ENCODE results near the gene SARNP.
"Not testable (repeated sequence)": the region's sequence is repeated elsewhere in the genome, so short reads cannot be mapped to it uniquely, and the experiment has no call there.

SARNP gene

GRCh38 chr12:55797068-55797467 is 20.5 kb downstream of the SARNP start:
- DNase-seq (ENCODE audit: low read depth), result no peak

DNA sequence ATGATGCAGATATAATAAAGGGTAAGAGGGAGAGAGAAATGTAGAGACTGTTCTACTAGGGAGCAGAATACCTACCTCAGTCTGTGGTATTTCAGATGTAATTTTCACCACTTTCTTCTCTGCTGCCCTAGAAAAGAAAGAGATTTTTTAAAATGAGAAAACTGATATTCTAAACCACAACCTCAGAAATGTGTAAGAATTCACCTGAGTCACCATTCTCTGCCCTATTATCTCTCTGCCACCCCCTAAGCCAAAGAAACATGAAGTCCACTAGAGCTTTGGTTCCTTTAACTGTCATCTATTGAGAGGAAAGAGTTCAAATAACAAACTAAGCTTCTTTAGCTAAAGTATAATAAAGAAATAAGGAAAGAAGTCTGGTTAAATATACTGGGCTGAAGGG is 21.6 kb downstream of the SARNP start:
- no peak for DNase-seq (ENCODE audit: low read depth)

DNA sequence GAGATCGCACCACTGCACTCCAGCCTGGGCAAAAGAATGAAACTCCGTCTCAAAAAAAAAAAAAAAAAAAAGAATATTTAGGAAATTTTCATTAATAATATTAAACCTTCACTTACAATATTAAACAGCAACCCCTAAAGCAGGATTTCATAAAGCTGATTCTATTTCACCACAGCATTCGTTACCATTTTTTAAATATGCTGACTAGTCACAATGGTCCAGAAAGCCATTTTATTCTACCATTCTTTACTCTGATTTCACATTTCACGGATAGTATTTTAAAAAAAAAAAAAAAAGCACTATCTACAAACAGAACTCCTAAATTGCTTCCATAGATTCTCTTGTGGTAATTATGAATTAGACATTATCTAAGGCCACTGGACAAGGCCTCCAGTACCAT is 27.6 kb downstream of the SARNP start:
- no peak for DNase-seq (ENCODE audit: low read depth)

GRCh38 chr12:55789171-55789570 is 28.4 kb downstream of the SARNP start:
- DNase-seq (ENCODE audit: low read depth), result no peak

GRCh38 chr12:55788546-55788945 is 29.0 kb downstream of the SARNP start:
- no peak for DNase-seq (ENCODE audit: low read depth)

GRCh38 chr12:55780685-55781084 is 36.8 kb downstream of the SARNP start:
- no peak for DNase-seq (ENCODE audit: low read depth)

DNA sequence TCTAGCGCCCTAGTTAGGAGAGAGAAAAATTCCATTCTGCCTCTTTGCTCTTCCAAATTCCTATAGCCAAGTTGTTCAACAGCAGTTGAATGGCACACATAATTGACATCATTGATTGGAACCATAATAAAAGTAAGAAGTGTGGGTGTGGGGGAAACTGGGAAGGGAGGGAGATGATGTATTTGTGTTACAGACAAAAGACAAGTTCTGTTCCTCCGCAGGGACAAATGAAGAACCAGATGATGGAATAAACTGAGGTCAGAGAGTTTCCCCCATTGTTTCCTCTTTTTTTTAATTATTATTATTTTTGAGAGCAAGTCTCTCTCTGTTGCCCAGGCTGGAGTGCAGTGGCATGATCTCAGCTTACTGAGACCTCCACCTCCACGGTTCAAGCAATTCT is 39.7 kb downstream of the SARNP start:
- DNase-seq (ENCODE audit: low read depth), result no peak

GRCh38 chr12:55771736-55772135 is 45.8 kb downstream of the SARNP start:
- DNase-seq (ENCODE audit: low read depth), result no peak

- DNase-seq (ENCODE audit: low read depth), result no peak
Observed at GRCh38 chr12:55767156-55767555, 50.4 kb downstream of the SARNP start.

DNA sequence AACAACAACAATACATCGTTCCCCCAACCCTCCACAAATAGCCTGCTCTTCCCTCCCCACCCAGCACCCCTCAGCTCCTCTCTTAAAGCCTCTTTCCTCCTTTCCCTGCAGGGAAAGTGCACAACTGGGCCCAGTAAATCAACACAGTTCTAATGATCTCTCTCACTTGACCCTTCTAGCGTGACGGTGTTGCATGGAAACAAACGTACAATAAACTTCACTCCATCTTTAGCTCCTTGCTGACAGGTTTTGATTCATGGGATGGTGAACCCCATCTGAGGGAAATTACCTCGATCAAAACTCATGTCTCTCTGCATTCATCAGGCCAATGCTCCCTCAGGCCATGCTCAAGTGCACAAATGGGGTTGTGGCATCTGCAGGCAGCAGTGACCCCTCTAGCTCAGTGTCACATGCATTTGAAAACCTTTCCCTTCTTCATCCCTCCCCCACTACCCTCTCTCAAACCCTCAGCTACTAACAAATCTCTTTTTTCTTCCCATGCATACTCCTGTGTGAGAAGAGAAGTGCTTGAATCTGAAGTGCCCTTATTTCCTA is 51.7 kb downstream of the SARNP start:
- DNase-seq (ENCODE audit: low read depth), result no peak

DNA sequence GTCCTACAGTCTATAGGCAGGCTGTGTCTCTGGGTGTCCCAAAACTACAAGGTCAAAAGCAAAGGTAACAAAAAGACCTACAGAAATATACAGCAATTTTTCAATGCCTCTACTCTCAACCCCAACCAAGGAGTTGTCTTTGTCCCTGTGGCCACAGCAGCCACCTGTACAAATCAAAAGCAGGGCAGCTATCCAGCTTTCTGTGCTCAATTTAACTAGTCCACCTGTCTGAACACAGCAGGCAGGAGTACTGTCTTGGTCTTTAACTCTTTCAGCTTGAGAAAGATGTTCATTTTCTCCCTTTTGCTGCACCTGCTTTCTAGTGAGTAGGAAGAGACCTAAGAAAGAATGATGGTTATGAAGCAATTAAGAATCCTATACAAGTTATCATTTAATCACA is 54.9 kb downstream of the SARNP start:
- DNase-seq (ENCODE audit: low read depth), result no peak

DNA sequence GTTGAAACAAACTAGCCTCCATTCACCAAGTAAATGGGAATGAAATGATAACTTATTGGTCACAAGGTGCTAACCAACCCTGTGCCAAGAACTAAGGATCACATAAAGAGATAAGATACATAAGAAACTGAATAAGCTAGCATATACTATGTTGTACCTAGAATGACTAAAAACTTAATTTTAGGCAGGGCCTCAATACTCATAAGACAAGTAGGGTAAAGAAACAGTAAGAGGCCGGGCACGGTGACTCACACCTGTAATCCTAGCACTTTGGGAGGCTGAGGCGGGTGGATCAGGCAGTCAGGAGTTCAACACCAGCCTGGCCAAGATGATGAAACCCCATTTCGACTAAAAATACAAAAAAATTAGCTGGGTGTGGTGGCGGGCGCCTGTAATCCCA is 56.9 kb downstream of the SARNP start:
- DNase-seq (ENCODE audit: low read depth), result no peak

DNA sequence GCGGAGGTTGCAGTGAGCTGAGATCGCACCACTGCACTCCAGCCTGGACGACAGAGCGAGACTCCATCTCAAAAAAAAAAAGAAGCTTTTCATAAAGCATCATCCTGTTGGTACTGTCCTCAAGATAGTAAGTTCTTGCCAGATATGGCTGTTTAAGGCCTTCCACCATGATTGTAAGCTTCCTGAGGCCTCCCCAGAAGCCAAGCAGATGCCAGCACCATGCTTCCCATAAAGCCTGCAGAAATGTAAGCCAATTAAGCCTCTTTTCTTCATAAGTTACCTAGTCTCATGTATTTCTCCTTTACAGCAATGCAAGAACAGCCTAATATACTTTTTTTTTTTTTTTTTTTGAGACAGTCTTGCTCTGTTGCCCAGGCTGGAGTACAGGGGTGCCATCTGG is 58.9 kb downstream of the SARNP start:
- not testable (repeated sequence) for DNase-seq (ENCODE audit: low read depth)

DNA sequence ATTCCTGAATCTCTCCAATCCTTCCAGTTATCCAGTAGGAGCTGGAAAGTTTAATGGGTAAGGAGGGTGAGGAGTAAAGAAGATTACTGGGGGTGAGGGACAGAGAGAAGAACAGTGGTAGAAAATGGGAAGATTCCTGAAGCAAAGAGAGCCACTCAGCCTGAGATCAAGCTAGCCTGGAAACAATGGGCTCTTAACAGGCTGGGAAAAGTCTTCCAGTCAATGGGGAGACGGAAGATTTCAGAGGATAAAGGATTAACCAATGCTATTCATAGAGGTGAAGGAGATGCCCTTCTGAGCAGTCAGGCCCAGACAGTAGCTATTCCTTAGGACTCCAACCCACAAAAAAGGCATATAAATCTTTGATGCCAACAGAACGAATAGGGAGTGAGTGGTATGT is 59.8 kb downstream of the SARNP start:
- no peak for DNase-seq (ENCODE audit: low read depth)

DNA sequence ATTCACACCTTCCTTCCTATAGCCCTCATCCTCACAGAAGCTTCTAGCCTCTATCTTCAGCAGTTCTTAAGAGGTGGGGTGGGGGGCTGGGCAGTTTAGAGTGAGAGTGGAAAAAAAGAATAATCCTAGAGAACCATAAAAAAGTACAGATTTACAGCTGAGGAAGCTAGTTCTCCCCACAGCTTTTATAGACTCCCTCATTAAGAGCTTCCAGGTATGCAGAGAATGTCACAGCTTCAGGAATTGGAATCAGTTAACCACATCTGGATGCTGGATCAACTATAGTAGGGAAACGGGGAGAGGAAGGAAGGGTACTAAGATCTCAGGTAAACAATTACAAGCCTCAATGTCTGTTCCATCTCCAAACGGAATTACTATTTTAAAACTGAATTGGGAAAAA is 62.3 kb downstream of the SARNP start:
- DNase-seq (ENCODE audit: low read depth), result no peak

GRCh38 chr12:55748230-55748993 is 69.1 kb downstream of the SARNP start:
- no peak for DNase-seq (ENCODE audit: low read depth)

DNA sequence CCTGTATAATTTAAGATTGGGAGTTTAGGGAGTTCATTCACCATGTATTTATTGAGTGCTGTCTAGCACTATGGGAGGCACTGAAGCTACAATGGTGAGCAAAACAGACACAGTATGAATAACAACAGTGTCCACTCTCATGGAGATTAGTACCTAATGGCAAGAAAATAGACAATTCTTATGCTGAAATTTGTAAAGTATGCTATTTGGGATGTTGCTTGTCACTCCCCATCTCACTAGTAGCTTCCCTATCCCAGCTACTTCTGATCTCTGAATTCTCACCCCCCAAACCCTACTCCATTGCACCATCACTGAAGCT is 70.7 kb downstream of the SARNP start:
- no peak for DNase-seq (ENCODE audit: low read depth)

- no peak for DNase-seq (ENCODE audit: low read depth)
Observed at GRCh38 chr12:55746174-55746912, 71.2 kb downstream of the SARNP start.

GRCh38 chr12:55745361-55746173 is 72.0 kb downstream of the SARNP start:
- no peak for DNase-seq (ENCODE audit: low read depth)

DNA sequence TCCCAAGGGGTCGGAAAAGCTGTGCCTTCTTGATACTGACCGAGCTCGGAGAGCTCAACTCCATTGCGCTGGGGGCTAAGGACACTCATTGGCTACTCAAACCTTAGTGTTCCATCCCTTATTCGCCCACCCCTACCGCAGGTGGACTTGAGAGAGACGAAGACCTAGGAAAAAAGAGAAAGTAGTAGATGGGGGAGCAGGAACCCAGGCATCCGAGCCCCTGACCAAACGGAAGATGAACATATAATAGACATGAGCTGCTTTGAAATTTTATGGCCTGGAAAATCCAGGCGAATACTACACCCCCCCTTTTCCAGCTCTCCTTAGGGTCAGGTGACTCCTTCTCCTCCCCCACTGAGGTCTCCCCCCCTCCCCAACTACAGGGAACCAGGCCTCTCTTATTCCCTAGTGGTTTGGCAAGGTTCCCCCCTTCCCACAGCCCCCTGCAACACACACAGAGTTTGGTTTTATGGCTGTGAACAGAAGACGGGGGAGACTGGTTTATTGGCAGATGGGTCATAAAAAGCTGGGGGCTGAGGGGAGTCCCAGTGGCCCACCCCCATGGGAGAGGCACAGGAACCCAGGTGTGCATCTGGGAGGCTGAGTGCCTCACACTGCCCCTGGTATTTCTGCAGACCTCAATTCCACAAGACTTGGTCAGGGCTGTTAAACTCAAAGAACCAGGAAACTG is 73.0 kb downstream of the SARNP start:
- no peak for DNase-seq (ENCODE audit: low read depth)

DNA sequence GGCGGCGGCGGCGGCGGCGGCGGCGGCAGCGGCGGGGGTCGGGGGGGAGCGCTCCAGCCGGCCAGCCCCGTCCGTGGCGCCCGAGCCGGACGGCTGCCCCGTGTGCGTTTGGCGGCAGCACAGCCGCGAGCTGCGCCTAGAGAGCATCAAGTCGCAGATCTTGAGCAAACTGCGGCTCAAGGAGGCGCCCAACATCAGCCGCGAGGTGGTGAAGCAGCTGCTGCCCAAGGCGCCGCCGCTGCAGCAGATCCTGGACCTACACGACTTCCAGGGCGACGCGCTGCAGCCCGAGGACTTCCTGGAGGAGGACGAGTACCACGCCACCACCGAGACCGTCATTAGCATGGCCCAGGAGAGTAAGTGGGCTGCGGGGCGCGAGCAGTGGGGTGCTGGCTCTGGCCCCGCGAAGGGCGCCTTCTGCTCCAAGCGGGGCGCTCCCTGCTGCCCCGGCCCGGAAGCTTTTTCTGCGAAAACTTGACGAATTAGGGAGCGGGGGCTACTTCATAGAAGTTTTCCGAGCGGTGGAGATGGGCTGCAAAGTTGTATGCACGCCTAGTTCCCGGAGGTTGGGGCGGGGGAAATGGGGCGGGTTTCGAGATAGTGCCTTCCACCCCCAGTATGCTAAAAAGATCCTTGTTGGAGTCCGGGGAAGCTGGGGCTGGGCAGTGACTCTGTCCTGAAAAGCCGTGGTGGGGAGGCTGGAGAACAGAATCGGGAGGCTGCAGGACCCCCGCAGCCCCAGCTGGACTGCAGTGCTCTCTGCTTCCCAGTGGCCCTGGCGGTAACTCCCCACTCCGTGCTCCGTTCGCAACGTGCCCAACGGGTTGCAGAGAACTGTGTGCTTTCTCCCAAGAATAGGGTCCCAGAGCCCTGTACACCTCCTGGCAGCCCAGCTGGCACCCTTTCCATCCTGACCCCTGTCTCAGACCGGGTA is 73.9 kb downstream of the SARNP start:
- no peak for DNase-seq (ENCODE audit: low read depth)
